ENCODE results near the gene MREG.
"Not testable (repeated sequence)": the region's sequence is repeated elsewhere in the genome, so short reads cannot be mapped to it uniquely, and the experiment has no call there.

MREG gene

DNA sequence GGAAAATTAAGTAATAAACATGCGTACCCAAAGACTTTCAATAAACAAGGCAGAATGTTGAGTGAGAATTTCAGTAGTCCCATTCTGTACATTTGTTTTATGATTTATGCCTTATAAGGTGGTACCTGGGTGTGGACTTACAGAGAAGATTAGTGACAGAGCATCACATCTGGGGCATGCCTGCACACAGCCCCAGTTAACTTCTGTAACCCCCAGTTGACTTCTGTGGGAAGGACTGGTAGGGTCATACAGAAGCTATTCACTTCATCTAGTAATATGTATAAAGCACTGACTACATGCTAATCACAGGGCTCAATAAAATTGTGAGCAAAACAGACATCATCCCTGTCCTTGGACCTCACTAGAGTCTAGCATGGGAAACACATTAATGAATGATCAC lies 16.1 kb downstream of the MREG start:
- H3K4me3 ChIP-seq (ENCODE audit: low read depth, low read length): no peak overlapping the region
- TF ChIP-seq, protein P1, sequence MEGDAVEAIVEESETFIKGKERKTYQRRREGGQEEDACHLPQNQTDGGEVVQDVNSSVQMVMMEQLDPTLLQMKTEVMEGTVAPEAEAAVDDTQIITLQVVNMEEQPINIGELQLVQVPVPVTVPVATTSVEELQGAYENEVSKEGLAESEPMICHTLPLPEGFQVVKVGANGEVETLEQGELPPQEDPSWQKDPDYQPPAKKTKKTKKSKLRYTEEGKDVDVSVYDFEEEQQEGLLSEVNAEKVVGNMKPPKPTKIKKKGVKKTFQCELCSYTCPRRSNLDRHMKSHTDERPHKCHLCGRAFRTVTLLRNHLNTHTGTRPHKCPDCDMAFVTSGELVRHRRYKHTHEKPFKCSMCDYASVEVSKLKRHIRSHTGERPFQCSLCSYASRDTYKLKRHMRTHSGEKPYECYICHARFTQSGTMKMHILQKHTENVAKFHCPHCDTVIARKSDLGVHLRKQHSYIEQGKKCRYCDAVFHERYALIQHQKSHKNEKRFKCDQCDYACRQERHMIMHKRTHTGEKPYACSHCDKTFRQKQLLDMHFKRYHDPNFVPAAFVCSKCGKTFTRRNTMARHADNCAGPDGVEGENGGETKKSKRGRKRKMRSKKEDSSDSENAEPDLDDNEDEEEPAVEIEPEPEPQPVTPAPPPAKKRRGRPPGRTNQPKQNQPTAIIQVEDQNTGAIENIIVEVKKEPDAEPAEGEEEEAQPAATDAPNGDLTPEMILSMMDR (IDR thresholded peaks at IDR 0.05; ENCODE audit: low read depth, low read length): no peak
- DNase-seq: no peak
- H3K27me3 ChIP-seq (ENCODE audit: insufficient read depth, low read depth, severe bottlenecking): no peaks in the 10 kb centered on the region
- H3K27ac ChIP-seq: no peak overlapping the region
- no peaks in the 10 kb centered on the region for H3K9me3 ChIP-seq (ENCODE audit: severe bottlenecking)
- peaks cover 36% of the 10 kb centered on the region for H3K36me3 ChIP-seq

DNA sequence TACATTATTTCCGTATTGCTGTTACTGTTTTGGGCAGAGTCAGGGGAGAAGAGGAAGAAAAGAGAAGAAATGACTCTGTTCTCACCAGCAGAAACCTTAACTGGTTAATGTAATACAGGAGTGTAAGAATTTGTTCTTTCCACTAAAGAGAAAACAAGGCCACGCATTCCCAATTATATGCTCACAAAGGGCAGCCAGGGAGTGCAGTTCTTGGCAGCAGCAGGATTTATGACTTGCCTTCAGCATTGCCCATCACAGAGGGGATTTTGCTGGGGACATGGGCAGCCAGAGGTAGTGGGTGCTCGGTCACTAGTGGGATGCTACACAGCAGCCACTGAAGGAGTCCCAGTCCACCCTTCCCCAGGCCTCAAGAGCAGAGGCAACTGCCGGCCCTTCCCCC lies 18.4 kb downstream of the MREG start:
- Histone ChIP-seq H3K9me3 (ENCODE audit: severe bottlenecking) (no peaks in the 10 kb centered on the region), H3K36me3 (peaks cover 36% of the 10 kb centered on the region), H3K27me3 (ENCODE audit: insufficient read depth, low read depth, severe bottlenecking) (no peaks in the 10 kb centered on the region), H3K4me3 (ENCODE audit: low read depth, low read length) (no peak overlapping the region), H3K27ac (no peak overlapping the region)
- no peak for DNase-seq
- TF ChIP-seq, protein P1 (IDR thresholded peaks at IDR 0.05; ENCODE audit: low read depth, low read length): no peak

DNA sequence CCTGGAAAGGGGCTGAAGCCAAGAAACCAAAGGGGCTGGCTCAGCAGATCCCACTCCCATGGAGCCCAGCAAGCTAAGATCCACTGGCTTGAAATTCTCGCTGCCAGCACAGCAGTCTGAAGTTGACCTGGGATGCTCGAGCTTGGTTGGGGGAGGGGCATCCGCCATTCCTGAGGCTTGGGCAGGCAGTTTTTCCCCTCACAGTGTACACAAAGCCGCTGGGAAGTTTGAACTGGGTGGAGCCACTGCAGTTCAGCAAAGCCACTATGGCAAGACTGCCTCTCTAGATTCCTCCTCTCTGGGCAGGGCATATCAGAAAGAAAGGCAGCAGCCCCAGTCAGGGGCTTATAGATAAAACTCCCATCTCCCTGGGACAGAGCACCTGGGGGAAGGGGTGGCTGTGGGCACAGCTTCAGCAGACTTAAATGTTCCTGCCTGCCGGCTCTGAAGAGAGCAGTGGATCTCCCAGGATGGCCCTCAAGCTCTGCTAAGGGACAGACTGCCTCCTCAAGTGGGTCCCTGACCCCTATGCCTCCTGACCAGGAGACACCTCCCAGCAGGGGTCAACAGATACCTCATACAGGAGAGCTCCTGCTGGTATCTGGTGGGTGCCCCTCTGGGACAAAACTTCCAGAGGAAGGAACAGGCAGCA lies 24.7 kb downstream of the MREG start:
- H3K27me3 ChIP-seq (ENCODE audit: insufficient read depth, low read depth, severe bottlenecking); DNase-seq; H3K27ac ChIP-seq: not testable (repeated sequence)

DNA sequence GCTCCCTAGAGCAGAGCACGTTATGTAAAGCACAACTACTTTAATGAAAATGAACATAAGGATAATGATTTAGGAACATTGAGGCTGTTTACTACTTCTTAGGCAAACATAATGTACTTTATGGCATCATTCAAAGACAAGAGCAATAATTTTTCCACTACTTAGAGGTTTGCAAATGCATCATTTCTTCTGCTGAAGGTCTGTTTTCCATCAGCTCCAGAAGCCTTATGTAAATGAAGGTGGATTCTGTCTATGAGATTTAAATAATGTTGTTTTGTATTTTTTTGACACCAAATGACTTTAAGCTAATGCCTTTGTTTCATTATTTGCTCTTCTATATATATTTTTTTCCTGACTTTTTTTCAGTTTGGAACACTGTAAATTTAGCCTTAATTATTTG lies 28.1 kb downstream of the MREG start:
- DNase-seq: no peak
- Histone ChIP-seq H3K36me3 (peaks cover 23% of the 10 kb centered on the region), H3K9me3 (ENCODE audit: severe bottlenecking) (peaks cover 6% of the 10 kb centered on the region), H3K27me3 (ENCODE audit: insufficient read depth, low read depth, severe bottlenecking) (no peaks in the 10 kb centered on the region), H3K4me3 (ENCODE audit: low read depth, low read length) (no peak overlapping the region), H3K27ac (no peak overlapping the region)
- TF ChIP-seq, protein P1 (IDR thresholded peaks at IDR 0.05; ENCODE audit: low read depth, low read length): no peak

More for the DNA sequence above, 24.7 kb downstream of the MREG start:
- not testable (repeated sequence) for H3K4me3 ChIP-seq (ENCODE audit: low read depth, low read length); H3K9me3 ChIP-seq (ENCODE audit: severe bottlenecking)
- H3K36me3 ChIP-seq: peaks cover 21% of the 10 kb centered on the region

DNA sequence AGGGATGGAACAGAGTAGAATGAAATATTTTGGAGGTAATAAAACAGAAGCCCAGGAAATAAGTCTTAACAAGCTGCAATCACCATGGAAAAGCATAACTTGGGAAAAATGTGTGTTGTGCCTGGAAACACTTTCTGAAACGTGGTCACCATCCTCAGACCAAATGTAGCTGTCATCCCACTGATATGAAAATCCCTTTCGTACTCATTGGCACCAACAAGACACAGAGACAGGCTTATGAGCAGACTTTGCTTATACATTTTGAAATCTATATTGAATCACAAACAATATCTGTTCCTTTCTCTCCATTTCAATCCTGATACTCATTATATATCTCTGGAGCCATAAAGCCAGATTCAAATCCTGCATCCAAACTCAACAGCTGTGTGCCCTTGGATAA lies 28.7 kb downstream of the MREG start:
- peaks cover 23% of the 10 kb centered on the region for H3K36me3 ChIP-seq
- H3K27ac ChIP-seq: no peak overlapping the region
- H3K4me3 ChIP-seq (ENCODE audit: low read depth, low read length): no peak overlapping the region
- H3K27me3 ChIP-seq (ENCODE audit: insufficient read depth, low read depth, severe bottlenecking): no peaks in the 10 kb centered on the region
- TF ChIP-seq, protein P1 (IDR thresholded peaks at IDR 0.05; ENCODE audit: low read depth, low read length): no peak
- no peak for DNase-seq
- H3K9me3 ChIP-seq (ENCODE audit: severe bottlenecking): peaks cover 6% of the 10 kb centered on the region

DNA sequence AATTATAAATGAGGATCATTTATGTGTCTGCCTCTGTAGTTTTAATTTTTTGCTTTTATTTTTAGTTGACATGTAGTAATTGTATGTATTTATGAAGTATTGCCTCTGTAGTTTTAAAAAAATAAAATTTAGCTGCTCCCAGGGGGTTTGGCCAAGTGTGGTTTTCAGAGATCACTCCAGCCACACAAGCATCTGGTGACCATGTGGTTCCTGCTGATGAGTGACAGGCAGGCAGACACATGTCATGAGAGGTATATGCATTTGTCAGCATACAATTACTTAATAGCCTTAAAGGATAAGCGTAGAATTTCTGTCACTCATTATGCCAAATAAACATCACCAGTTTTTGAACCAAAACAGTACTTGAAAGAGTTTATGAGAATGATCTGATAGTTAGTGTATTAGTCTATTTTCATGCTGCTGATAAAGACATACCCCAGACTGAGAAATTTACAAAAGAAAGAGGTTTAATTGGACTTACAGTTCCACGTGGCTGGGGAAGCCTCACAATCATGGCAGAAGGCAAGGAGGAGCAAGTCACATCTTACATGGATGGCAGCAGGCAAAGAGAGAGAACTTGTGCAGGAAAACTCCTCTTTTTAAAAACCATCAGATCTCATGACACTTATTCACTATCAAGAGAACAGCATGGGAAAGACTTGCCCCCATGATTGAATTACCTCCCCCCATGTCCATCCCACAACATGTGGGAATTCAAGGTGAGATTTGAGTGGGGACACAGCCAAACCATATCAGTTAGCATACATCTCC lies 29.6 kb downstream of the MREG start:
- TF ChIP-seq, protein P1 (IDR thresholded peaks at IDR 0.05; ENCODE audit: low read depth, low read length): no peak
- H3K4me3 ChIP-seq (ENCODE audit: low read depth, low read length): no peak overlapping the region
- DNase-seq: no peak
- H3K9me3 ChIP-seq (ENCODE audit: severe bottlenecking): peaks cover 6% of the 10 kb centered on the region
- peaks cover 23% of the 10 kb centered on the region for H3K36me3 ChIP-seq
- no peak overlapping the region for H3K27ac ChIP-seq
- H3K27me3 ChIP-seq (ENCODE audit: insufficient read depth, low read depth, severe bottlenecking): no peaks in the 10 kb centered on the region
